Measurements from ENCODE around the gene ADCY6. TPM values are rescaled to one million over a fixed set of nuclear protein-coding genes. Genes with fewer than 3 reads are reported as not detected.

Gene ADCY6
- total RNA-seq, 1 donor from 2014 or later: 195 TPM

- no peak for DNase-seq (ENCODE audit: low spot score)
- intact Hi-C loops (cut with DNase I): loop anchor here (1.0 to 2.0 kb wide), 2 partner anchors 9 to 71 kb away; partner anchors contain the start of gene CCNT1
These were observed 932 bp downstream of the ADCY6 start for GRCh38 chr12:48787791-48788523.

GRCh38 chr12:48786591-48787544 lies 2.0 kb downstream of the ADCY6 start:
- peak; percentile 81 for DNase-seq (ENCODE audit: low spot score)
- intact Hi-C loops (cut with DNase I): loop anchor here (1.0 kb wide), 1 partner anchor 8 kb away; no protein-coding TSS in a partner anchor

GRCh38 chr12:48783432-48783831 lies 5.5 kb downstream of the ADCY6 start:
- DNase-seq (ENCODE audit: low spot score): no peak
- intact Hi-C loops (cut with DNase I): no loop called here

- intact Hi-C loops (cut with DNase I): no loop called here
- DNase-seq (ENCODE audit: low spot score): no peak
These were observed 6.2 kb downstream of the ADCY6 start for GRCh38 chr12:48782457-48783395.

GRCh38 chr12:48781750-48782456 lies 7.0 kb downstream of the ADCY6 start:
- intact Hi-C loops (cut with DNase I): no loop called here
- no peak for DNase-seq (ENCODE audit: low spot score)

- DNase-seq (ENCODE audit: low spot score): no peak
- intact Hi-C loops (cut with DNase I): no loop called here
These were observed 8.4 kb downstream of the ADCY6 start for GRCh38 chr12:48780381-48781025.

- intact Hi-C loops (cut with DNase I): loop anchor here (1.0 kb wide), 1 partner anchor 7 kb away; no protein-coding TSS in a partner anchor
- peak; percentile 88 for DNase-seq (ENCODE audit: low spot score)
These were observed 9.0 kb downstream of the ADCY6 start for GRCh38 chr12:48779869-48780268.

- intact Hi-C loops (cut with DNase I): no loop called here
These were observed 11.1 kb downstream of the ADCY6 start for GRCh38 chr12:48777501-48778400.

GRCh38 chr12:48776956-48777355 lies 11.9 kb downstream of the ADCY6 start:
- no peak for DNase-seq (ENCODE audit: low spot score)
- intact Hi-C loops (cut with DNase I): no loop called here

More at GRCh38 chr12:48777501-48778400, 11.1 kb downstream of the ADCY6 start:
- no peak for DNase-seq (ENCODE audit: low spot score)

- intact Hi-C loops (cut with DNase I): no loop called here
- no peak for DNase-seq (ENCODE audit: low spot score)
These were observed 12.8 kb downstream of the ADCY6 start for GRCh38 chr12:48775991-48776649.

- intact Hi-C loops (cut with DNase I): no loop called here
- no peak for DNase-seq (ENCODE audit: low spot score)
These were observed 13.6 kb downstream of the ADCY6 start for GRCh38 chr12:48775299-48775698.

- DNase-seq (ENCODE audit: low spot score): no peak
- intact Hi-C loops (cut with DNase I): no loop called here
These were observed 14.4 kb downstream of the ADCY6 start for GRCh38 chr12:48774516-48774915.

GRCh38 chr12:48773686-48774085 lies 15.2 kb downstream of the ADCY6 start:
- no peak for DNase-seq (ENCODE audit: low spot score)
- intact Hi-C loops (cut with DNase I): no loop called here

- no peak for DNase-seq (ENCODE audit: low spot score)
- intact Hi-C loops (cut with DNase I): no loop called here
These were observed 17.2 kb downstream of the ADCY6 start for GRCh38 chr12:48771588-48772112.

GRCh38 chr12:48770756-48771155 lies 18.1 kb downstream of the ADCY6 start:
- intact Hi-C loops (cut with DNase I): no loop called here
- no peak for DNase-seq (ENCODE audit: low spot score)

- intact Hi-C loops (cut with DNase I): no loop called here
- no peak for DNase-seq (ENCODE audit: low spot score)
These were observed 20.2 kb downstream of the ADCY6 start for GRCh38 chr12:48768736-48769135.

- no peak for DNase-seq (ENCODE audit: low spot score)
- intact Hi-C loops (cut with DNase I): no loop called here
These were observed 20.7 kb downstream of the ADCY6 start for GRCh38 chr12:48768147-48768546.

All from cardiac septum (tissue), 1 donor.